HG03135 (cell line): ENCODE results near the gene CLDN7.

Source experiments
- ATAC-seq: cut with Tn5 transposase; IDR thresholded peaks from one replicate; pipeline ENCODE4 v1.9.1; 2021; ENCODE audit warnings: mild to moderate bottlenecking, moderate library complexity; ENCODE audit not compliant: unreplicated experiment

CLDN7 gene

DNA sequence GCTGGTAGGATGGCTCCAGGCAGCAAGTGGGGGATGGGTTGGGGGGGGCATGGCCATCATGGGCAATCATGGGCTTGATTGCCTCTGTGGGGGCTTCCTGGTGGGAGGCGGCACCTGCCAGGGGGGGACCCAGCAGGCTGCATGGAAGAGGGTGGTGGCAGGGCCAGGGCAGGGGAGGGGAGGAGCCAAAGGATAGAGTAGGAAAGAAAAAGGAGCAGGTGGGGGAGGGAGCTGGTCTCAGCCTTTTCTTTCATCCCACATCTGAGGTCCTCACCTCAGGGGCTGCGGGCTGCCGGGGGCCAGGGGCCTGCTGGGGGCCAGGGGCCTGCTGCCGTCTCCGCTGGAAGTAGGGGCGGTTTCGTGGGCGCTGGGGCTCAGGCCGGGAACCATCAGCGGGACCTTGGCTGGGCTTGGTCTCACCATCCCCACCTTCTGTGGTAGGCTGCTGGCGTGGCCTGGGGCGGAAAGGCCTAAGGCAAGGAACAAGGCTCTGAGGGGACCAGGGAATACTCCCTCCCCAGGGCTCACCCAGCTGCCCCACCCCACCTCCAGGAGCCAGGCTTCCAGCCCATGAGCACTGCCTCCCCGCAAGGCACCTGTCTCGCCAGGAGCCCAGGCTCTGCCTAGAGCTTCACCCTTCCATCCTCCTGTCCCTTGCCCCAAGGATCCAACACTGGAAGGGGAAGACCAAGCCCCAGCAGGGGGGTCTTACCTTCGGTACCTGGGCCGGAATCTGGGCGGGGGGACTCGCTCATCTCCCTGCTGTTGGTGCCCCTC lies 27.2 kb upstream of the CLDN7 start:
- ATAC-seq: no peak

DNA sequence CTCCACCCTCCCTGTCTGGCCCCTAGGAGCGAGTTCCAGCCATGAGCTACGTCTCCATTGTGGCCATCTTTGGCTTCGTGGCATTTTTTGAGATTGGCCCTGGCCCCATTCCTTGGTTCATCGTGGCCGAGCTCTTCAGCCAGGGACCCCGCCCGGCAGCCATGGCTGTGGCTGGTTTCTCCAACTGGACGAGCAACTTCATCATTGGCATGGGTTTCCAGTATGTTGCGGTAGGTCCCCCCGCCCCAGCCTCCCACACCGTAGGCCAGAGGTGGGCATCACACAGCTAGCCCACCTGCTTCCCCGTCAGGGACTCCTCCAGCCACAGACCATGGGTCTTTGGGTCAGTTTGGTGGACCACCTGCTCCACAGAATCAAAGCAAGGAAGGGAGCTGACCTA lies 23.4 kb upstream of the CLDN7 start:
- no peak for ATAC-seq

DNA sequence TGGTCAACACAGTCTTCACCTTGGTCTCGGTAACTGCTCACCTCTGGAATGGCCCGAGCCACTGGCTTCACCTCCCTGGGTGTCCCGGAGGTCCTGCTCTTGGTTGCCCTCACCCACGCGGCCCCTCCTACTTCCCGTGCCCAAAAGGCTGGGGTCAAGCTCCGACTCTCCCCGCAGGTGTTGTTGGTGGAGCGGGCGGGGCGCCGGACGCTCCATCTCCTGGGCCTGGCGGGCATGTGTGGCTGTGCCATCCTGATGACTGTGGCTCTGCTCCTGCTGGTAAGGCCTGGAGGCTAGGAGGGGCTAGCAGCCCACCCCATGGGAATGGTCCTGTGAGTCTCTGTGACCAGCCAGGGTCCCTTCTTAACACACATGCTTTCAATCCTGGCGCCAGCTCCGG lies 22.6 kb upstream of the CLDN7 start:
- ATAC-seq: no peak

DNA sequence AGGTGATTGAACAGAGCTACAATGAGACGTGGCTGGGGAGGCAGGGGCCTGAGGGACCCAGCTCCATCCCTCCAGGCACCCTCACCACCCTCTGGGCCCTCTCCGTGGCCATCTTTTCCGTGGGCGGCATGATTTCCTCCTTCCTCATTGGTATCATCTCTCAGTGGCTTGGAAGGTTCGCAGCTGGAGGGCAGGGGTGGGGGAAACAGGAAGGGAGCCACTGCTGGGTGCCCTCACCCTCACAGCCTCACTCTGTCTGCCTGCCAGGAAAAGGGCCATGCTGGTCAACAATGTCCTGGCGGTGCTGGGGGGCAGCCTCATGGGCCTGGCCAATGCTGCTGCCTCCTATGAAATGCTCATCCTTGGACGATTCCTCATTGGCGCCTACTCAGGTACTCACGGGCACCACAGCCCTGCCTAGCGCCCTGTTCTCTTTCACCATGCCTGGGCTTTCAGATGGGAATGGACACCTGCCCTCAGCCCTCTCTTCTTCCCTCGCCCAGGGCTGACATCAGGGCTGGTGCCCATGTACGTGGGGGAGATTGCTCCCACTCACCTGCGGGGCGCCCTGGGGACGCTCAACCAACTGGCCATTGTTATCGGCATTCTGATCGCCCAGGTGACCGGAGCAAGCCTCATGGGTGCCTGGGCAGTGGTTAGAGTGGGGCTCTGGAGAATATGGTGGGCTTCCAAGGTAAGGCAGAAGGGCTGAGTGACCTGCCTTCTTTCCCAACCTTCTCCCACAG lies 21.4 kb upstream of the CLDN7 start:
- no peak for ATAC-seq

DNA sequence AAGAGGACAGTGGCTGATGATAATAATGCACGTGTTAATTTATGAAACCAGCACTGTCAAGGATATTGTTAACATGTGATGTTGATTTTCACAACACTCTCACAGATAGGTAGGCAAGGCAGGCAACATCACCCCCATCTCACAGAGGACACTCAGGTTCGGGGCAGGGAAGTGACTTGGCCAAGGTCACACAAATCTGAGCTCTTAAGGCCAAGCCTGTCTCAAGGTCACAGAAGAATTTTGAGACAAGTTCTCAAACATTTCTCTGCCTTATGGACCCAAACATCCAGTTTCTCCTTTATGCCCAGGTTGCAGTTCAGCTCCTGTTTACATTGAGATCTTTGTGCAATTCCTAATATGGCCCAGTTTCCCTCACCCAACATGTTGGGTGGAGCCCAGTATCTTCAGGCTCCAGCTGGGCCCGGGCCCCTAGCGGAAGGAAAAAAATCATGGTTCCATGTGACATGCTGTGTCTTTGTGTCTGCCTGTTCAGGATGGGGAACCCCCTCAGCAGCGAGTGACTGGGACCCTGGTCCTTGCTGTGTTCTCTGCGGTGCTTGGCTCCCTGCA lies 20.6 kb upstream of the CLDN7 start:
- ATAC-seq: no peak

DNA sequence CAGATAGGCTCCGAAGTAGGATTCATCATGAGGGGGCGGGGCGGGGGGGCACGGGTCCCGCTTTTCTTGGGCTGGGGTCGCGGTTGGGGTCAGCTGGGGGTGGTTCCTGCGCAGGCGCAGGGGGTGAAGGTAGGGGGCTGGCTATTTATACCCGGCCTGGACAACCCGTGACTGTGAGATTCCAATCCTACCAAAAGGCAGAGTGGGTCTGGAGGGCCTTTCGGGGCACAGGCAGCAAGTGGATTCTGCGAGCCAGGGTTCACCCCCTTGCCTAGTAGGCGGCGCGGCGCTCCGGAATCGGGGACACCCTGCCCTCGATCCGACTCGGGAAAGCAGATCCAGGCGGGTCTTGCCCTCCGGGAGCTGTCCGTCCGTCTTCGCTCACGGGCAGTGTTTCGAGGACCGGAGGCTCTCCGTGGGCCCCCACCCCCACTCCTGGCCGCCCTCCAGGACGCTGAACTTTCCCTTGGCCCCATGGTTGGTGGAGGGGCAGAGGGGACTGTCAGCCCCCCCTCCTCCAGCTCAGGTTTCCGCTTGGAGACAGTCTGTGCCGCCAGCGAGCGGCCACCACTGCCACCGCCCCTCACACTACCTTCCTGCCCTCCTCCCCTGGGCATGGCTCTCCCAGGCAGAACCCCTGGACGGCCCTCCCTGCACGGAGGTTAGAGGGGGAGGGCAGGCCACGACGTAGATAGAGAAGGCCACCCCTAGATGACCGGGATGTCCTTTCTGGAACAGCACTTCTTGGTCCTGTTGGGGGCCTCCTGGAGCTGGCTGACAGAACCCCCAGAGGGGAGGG lies 19.9 kb upstream of the CLDN7 start:
- no peak for ATAC-seq

DNA sequence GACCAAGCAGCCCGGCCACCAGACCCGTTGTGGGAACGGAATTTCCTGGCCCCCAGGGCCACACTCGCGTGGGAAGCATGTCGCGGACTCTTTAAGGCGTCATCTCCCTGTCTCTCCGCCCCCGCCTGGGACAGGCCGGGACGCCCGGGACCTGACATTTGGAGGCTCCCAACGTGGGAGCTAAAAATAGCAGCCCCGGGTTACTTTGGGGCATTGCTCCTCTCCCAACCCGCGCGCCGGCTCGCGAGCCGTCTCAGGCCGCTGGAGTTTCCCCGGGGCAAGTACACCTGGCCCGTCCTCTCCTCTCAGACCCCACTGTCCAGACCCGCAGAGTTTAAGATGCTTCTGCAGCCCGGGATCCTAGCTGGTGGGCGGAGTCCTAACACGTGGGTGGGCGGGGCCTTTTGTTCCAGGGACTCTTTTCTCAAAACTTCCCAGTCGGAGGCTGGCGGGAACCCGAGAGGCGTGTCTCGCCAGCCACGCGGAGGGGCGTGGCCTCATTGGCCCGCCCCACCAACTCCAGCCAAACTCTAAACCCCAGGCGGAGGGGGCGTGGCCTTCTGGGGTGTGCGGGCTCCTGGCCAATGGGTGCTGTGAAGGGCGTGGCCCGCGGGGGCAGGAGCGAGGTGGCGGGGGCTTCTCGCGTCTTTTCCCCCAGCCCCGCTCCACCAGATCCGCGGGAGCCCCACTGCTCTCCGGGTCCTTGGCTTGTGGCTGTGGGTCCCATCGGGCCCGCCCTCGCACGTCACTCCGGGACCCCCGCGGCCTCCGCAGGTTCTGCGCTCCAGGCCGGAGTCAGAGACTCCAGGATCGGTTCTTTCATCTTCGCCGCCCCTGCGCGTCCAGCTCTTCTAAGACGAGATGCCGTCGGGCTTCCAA lies 19.0 kb upstream of the CLDN7 start, which contains the start of gene SLC2A4:
Gene SLC2A4 (plus strand): TSS at position 645 of the 879 bp plus-strand sequence. CDS start 217 bp downstream, at position 862.
- ATAC-seq: peak; percentile 53

DNA sequence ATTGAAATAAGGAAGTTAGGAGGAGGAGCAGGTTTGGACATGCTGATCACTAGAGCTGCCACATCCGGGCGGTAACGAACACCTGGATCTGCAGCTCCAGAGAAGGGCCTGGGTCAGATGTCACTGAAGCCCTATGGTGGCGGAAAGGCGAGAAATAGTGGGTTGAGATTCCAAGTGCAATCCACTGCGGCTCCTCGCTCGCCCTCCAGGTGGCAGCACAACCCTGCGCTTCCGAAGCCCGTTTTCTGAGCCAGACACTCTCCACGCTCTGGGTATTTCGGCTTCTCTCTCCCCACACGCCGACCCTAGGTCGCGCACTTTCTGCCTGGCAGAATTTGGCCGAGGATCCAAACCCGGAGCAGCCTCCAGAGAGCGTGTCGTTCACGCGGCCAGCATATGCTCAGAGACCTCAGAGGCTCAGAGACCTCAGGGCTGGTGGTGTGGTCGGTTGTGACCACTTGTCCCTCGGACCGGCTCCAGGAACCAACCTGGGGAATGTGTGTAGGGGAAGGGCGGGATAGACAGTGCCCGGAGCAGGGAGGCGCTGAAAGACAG lies 18.3 kb upstream of the CLDN7 start:
- peak; percentile 75 for ATAC-seq

DNA sequence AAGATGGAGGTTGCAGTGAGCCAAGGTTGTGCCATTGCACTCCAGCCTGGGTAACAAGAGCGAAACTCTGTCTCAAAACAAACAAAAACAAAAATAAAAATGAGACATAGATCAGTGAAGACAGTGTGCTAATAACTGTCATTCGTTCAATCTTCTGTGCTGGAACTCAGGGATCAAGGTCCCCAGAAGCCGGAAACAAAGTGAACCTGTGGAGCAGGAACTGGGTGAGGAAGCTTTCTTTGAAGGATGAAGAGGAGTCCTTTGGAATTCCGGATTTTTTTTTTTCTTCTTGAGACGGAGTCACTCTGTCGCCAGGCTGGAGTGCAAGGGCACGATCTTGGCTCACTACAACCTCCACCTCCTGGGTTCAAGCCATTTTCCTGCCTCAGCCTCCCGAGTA lies 17.2 kb upstream of the CLDN7 start:
- ATAC-seq: no peak

DNA sequence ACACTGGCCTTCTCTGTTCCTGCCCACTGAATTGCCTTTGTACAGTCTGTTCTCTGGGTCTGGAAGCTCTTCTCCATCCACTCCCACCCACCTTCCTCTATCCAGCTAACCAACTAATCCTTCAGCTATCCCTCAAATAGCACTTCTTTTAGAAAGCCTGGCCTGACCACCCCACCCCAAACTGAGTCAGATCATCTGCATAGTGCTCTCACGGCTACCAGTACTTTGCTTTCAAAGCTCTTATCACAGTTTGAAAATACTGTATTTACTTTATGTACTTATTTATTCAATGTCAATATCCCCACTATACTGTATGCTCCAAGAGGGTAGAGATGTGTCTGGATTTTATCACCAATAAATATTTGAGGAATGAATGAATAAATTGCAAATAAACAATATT lies 4.5 kb upstream of the CLDN7 start:
- ATAC-seq: no peak

DNA sequence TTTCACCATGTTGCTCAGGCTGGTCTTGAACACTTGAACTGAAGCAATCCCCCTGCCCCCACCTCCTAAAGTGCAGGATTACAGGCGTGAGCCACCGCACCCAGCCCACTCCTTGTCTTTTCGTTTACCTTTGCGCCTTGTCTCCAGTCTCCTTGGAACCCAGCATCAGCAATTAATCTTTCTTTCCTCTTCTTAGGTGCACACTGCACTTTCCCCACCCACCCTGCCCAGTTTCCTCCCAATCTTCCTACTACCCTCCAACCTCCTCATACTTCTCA lies 1.5 kb upstream of the CLDN7 start:
- no peak for ATAC-seq

DNA sequence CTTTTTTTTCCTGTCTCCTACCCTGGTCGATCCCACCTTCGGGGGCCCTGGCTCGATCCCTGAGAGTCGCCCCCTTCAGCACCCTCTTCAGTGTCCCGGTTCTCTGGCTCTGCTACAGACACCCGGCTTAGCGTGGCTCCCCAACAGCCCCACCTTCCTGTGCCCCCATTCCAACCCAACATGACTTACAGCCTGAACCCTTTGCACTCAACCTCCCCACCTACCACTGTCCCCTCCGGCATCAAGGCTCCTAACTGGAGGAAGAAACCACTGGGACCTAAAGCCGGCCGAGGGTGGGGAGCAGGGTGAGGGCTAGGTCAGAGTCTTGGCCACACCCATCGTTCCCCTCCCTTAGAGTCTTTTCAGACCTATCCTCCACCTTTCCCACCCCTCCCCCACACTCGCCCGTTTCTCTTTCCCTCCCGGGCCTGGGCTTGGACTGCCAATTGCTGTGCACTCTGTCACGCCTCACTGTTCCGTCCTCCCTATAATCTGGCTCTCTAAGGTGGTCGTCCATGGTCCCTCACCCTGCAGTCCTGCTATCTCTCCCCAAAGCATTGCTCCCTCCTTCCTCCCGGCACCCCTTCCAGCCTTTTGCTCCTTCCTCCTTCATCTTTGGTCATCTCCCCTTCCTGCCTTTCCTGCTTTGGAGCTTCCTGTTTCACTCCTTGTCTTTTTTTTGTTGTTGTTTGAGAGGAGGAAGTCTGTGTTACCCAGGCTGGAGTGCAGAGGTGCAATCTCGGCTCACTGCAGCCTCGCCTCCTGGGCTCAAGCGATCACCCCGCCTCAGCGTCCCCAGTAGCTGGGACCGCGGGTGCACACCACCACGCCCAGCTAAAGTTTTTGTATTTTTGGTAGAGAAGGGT lies 890 bp upstream of the CLDN7 start:
- no peak for ATAC-seq

DNA sequence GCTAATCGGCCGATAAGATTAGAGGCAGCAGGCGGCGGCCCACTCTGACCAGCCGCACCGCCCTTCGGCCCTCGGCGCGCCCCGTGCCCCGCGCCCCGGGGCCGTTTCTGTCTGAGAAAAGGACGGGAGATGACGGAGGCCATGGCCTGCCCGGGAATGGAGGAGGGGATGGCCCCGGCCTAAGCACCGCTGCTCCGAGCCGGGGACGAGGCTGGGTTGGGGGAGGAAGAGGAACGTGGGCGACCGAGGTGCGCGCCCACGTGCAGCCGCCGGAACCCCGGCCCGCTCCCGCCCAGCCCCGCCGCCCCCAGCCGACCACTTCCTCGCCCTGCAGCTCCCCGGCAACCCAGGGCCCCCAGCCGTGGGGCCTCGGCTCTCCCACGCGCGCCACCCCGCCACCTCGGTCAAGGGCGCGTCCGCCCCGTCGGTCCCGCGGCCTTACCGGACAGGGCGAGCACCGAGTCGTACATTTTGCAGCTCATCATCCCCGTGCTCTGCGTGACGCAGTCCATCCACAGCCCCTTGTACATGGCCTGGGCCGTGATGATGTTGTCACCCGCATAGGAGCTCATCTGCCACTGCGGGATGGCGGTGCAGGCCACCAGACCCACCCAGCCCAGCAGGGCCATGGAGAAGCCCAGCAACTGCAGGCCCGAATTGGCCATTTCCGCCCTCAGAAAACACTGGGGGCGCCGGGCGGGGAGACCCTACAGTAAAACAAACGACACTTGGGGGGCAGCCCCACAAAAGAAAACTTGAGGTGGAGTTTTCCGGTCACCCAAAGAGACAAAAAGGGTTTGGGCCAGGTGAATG lies 693 bp downstream of the CLDN7 start:
- no peak for ATAC-seq

DNA sequence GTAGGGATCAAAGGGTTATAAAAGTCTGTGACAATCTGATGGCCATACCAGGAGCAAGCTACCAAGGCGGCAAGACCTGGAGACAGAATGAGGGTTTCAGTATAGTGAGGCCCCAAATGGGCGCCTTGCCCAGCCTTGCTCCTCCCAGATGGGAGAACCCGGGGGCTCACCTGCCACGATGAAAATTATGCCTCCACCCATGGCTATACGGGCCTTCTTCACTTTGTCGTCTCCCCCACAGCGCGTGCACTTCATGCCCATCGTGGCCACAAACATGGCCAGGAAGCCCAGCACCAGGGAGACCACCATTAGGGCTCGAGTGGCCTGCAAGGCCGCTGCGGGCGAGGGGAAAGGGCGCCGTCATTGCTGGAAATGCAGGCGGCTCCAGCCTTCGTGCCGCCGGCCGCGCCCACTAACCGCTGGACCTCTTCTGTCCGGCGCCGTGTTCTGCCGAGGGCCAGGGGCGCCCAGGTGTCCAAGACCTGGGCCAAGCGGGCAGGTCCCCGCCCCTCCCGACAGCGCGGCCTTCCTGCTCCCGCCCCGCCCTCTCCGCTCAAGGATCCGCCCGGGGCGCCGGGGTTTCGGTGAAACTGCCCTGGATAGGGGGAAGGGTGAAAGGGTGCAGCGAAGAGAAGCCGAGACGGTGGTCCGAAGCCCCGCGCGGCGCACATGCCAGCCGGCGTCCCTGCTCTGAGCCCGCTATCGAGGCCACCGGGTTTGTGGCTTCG lies 1.5 kb downstream of the CLDN7 start:
- ATAC-seq: no peak

DNA sequence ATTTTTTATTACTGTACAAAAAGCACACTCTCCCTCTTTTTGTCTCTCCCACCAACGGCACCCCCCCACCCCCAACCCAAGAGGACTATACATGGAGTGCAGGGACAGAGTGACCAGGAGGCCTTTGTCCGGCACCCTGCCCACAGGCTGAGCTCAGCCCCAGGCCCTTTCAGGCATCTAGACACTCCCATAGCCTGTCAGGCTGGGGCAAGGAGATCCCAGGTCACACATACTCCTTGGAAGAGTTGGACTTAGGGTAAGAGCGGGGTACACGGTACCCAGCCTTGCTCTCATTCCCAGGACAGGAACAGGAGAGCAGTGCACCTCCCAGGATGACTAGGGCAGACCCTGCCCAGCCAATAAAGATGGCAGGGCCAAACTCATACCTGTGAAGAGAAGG lies 2.1 kb downstream of the CLDN7 start:
- ATAC-seq: no peak

DNA sequence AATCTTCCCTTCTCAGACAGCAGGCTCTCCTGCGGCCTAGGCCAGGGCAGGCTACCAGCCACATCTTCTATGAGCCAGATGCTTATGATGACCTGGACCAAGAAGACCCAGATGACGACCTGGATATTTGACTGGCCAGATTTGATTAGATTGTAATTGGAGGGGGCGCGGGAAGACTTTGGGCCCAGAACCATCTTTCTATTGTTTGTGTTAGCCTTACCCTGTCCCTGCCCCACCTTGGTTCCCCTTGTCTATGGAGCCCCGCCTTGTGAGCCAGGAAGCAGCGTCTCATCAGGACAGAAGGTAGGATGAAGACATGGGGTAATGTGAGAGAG lies 2.8 kb downstream of the CLDN7 start:
- no peak for ATAC-seq

DNA sequence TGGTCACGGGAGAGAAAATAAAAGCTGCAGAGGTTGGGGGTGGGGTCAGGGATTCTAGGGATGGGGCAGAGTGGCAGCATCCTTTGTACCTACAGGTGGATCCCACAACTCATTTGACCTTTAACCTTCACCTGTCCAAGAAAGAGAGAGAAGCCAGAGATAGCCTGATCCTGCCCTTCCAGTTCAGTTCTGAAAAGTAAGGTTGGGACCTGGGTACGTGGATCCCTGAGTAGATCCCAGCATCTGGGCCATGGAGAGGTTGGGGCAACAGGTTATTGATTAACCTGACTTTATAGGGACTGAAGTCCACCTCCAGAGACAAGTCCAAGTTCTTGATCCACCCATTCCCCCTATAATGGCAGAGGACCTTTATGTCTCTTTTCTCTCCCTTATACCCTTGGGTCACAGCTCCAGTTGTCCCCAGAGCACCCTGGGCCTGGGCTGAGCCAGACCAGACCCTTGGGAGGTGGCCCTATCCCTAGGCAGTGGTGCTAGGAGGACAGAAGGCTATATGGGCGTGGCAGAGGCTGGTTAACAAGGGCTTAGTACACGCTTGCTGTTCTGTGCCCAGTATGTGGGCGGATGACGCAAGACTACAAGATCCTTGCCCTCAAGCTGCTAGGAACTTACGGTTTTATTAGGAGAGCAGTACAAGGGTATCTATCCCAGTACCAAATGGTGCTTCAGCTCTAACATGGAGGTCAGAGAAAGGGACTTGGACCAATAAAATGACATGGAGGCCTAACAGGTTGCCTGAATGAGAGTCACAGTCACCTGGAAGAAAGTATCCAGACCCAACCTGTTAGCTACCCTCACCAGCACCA lies 3.3 kb downstream of the CLDN7 start:
- no peak for ATAC-seq
